SK-N-MC (cell line): Measurements from ENCODE around the gene TP73.

Source experiments
- EZH2 ChIP-seq: fragments of 200-600 bp; sonication (generic); IDR thresholded peaks from one replicate; pipeline ENCODE4 v1.6.1; 2017; ENCODE audit warnings: antibody characterized with exemption
- FOXP2 ChIP-seq: optimal IDR thresholded peaks from 2 replicates; pipeline ENCODE3; 2011; ENCODE audit warnings: mild to moderate bottlenecking, moderate library complexity; ENCODE audit not compliant: insufficient read depth; ENCODE audit errors: extremely low read length, control extremely low read depth
- POLR2AphosphoS5 ChIP-seq: IDR thresholded peaks from 2 replicates; pipeline ENCODE4 v1.6.1; 2012; ENCODE audit warnings: mild to moderate bottlenecking, low read depth, low read length, borderline replicate concordance

- no peak for TF ChIP-seq POLR2AphosphoS5
- TF ChIP-seq EZH2 = no peak
- no peak for TF ChIP-seq FOXP2
Observed at GRCh38 chr1:3774946-3775489, 122.7 kb downstream of the TP73 start.
